T-cell (primary cell): Measurements from ENCODE around the gene ODC1. TPM values are rescaled to one million over a fixed set of nuclear protein-coding genes. Genes with fewer than 3 reads are reported as not detected.

Source experiments
- ATAC-seq, 4 experiments: fragments of 200-7000 bp in 3 of 4; fragments of 150-1000 bp in 1 of 4; cut with Tn5 transposase; replicated peaks in 1 of 4; 1 replicate in 3 of 4; 2 replicates in 1 of 4; pipeline ENCODE4 v1.10.0; 2021; ENCODE audit warnings: moderate library complexity in 3 of 4, mild to moderate bottlenecking in 2 of 4, moderate number of reproducible peaks in 1 of 4
- CTCF ChIA-PET, 2 donors: fragments of 300-600 bp; sonication (Branson Sonifier 250); formaldehyde crosslinking; loops; one replicate each; lab custom pipeline; 2022; ENCODE audit warnings: antibody characterized with exemption in 2 of 2; lab: Charles Lee
- POLR2A ChIA-PET, 2 donors: fragments of 300-600 bp; sonication (Branson Sonifier 250); formaldehyde crosslinking; loops; one replicate each; lab custom pipeline; 2022; ENCODE audit warnings: antibody characterized with exemption in 2 of 2; lab: Charles Lee
- DNase-seq, 35 experiments: peaks; one replicate each; pipeline versions ENCODE4 v3.0.0 to v3.0.0-alpha.2; 2013 to 2023
- H3K27ac ChIP-seq: one replicate; pipeline ENCODE4 v1.5.1; 2013; ENCODE audit warnings: low read length
- H3K27me3 ChIP-seq, 2 experiments: replicated peaks in 1 of 2; 1 replicate in 1 of 2; 2 replicates in 1 of 2; pipeline versions ENCODE4 v1.6.1 to v1.7.0; 2013; ENCODE audit warnings: low read length in 1 of 2, mixed read lengths in 1 of 2; ENCODE audit not compliant: control insufficient read depth in 2 of 2, insufficient read depth in 2 of 2; ENCODE audit errors: extremely low read depth in 1 of 2
- H3K36me3 ChIP-seq, 2 donors: 1 replicate in 1 of 2; 2 replicates in 1 of 2; pipeline versions ENCODE4 v1.6.1 to v1.7.0; 2013; ENCODE audit warnings: low read length in 1 of 2; ENCODE audit not compliant: control insufficient read depth in 2 of 2, insufficient read depth in 1 of 2; ENCODE audit errors: extremely low read depth in 1 of 2
- H3K4me1 ChIP-seq, 2 experiments: 1 replicate in 1 of 2; 2 replicates in 1 of 2; pipeline versions ENCODE4 v1.6.1 to v1.7.0; 2013; ENCODE audit warnings: low read length in 2 of 2, mixed read lengths in 1 of 2; ENCODE audit not compliant: insufficient read depth in 2 of 2, control insufficient read depth in 1 of 2; ENCODE audit errors: extremely low read depth in 1 of 2
- H3K4me3 ChIP-seq, 2 donors: 1 replicate in 1 of 2; 2 replicates in 1 of 2; pipeline versions ENCODE4 v1.5.1 to v1.7.0; 2013; ENCODE audit warnings: mild to moderate bottlenecking in 2 of 2, low read length in 1 of 2, moderate library complexity in 1 of 2; ENCODE audit not compliant: control insufficient read depth in 1 of 2; ENCODE audit errors: extremely low read depth in 1 of 2
- H3K9me3 ChIP-seq: 2 replicates; pipeline ENCODE4 v1.7.0; 2013
- H3K27ac Mint-ChIP-seq, 2 donors: one replicate each; pipeline ENCODE4 v1.8.0; 2020 to 2021; ENCODE audit warnings: mild to moderate bottlenecking in 2 of 2, mixed read lengths in 2 of 2
- H3K27me3 Mint-ChIP-seq, 2 donors: one replicate each; pipeline ENCODE4 v1.8.0; 2021 to 2022; ENCODE audit warnings: mixed read lengths in 2 of 2
- H3K36me3 Mint-ChIP-seq: one replicate; pipeline ENCODE4 v1.8.0; 2021; ENCODE audit warnings: mixed read lengths
- H3K4me1 Mint-ChIP-seq, 3 donors: one replicate each; pipeline ENCODE4 v1.8.0; 2020 to 2022; ENCODE audit warnings: mixed read lengths in 3 of 3, mild to moderate bottlenecking in 1 of 3
- H3K4me3 Mint-ChIP-seq, 3 donors: one replicate each; pipeline ENCODE4 v1.8.0; 2020 to 2022; ENCODE audit warnings: mild to moderate bottlenecking in 3 of 3, mixed read lengths in 3 of 3, moderate library complexity in 3 of 3
- H3K9me3 Mint-ChIP-seq, 3 donors: one replicate each; pipeline ENCODE4 v1.8.0; 2020 to 2022; ENCODE audit warnings: mixed read lengths in 3 of 3
- WGBS: methylation state at CpG from one replicate; pipeline ENCODE4 v1.1.5; 2013; ENCODE audit warnings: missing lambda C conversion rate; ENCODE audit not compliant: insufficient coverage; 5-methylcytosine and 5-hydroxymethylcytosine counted together
- total RNA-seq, 35 experiments: library from RNA in 6 of 35; stranded (reverse) in 6 of 35; fragments of 120-200 nt in 1 of 35; gene quantifications; one replicate each; pipeline versions ENCODE4 v1.2.1 to v1.2.4 and lab custom pipeline; 2013 to 2026

Gene ODC1
- total RNA-seq, 5 donors from 2014 or later (not counting 1 experiment from before 2014, with no cell fraction given) = 40.6 to 102 (median 53.3) TPM

DNA sequence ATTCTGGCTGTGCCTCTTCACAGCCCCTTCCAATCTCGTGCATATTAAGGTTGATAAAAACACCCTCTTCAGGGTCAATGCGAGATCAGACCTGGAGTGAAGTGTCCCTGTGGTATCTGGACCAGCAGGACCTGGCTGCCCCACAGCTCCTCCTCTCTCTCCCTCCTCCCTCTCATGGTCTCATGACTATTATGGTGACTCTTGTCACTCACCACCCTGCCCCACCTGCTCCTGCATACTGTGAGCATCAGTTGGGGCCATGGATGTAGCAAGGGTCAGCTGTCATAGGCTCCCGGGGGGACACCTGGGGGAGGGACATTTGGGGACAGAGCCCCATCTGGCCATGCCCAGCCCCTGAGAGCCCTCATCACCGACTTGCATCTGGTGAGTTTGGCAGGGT lies 50.2 kb downstream of the ODC1 start:
- Histone ChIP-seq H3K27ac (no peak overlapping the region), H3K36me3 (peaks cover 3 to 4% of the 10 kb centered on the region in 2 donors), H3K4me1 (peaks cover 8 to 51% of the 10 kb centered on the region in 2 experiments), H3K4me3 (no peak overlapping the region), H3K9me3 (no peaks in the 10 kb centered on the region), H3K27me3 (no peaks in the 10 kb centered on the region)
- Mint-ChIP-seq H3K36me3 (peaks cover 21% of the 10 kb centered on the region), H3K27ac (peak overlapping the region; percentile 32 to 40), H3K27me3 (no peaks in the 10 kb centered on the region), H3K4me1 (peaks cover 51 to 56% (median 54%) of the 10 kb centered on the region in 3 donors), H3K9me3 (no peaks in the 10 kb centered on the region), H3K4me3 (no peak overlapping the region)
- 80% methylated on average over 1 of the region's 4 CpGs for WGBS
- POLR2A ChIA-PET = interaction anchor here in 1 of 2 donors (0.9 kb wide), 1 partner anchor 15 kb away, joined by 3 read pairs; no protein-coding TSS in a partner anchor
- CTCF ChIA-PET = no interaction called here
- DNase-seq = no peak
- no peak for ATAC-seq

DNA sequence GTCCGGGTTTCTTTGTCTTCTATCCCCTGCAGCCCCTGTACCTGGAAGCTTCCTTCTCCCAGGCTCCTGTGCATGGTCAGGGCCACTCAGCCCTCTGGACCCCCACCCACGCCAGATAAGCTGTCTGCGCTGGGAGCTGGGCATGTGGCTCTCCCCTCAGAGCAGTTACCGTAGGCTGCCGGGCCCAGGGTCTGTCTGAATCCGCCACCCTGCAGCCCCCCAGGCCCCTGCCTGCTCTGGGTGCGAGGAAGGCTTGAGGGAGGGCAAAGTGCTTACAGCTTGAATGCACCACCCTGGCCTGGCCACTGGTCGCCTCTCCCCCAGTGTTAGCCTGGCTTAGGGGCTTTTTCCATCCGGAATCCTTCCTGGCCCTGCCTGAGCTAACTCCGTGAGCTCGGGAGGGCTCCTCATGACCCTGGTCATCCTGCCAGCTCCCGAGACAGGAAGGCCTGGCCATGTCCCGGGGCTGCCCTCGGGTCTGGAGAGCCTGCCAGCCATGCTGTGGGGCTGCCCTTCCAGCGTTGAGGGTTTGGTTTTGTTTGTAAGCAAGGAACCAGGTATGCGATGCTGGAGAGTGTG lies 50.7 kb downstream of the ODC1 start:
- Mint-ChIP-seq H3K36me3 (peaks cover 21% of the 10 kb centered on the region), H3K27ac (peak overlapping the region; percentile 40 to 43), H3K4me1 (peaks cover 51 to 59% (median 55%) of the 10 kb centered on the region in 3 donors), H3K4me3 (no peak overlapping the region), H3K9me3 (no peaks in the 10 kb centered on the region), H3K27me3 (no peaks in the 10 kb centered on the region)
- POLR2A ChIA-PET = interaction anchor here in 1 of 2 donors (0.9 kb wide), 1 partner anchor 15 kb away, joined by 3 read pairs; no protein-coding TSS in a partner anchor
- ATAC-seq = peak in 1 of 4 experiments; percentile 22
- CTCF ChIA-PET = no interaction called here
- Histone ChIP-seq H3K36me3 (peaks cover 3 to 4% of the 10 kb centered on the region in 2 donors), H3K9me3 (no peaks in the 10 kb centered on the region), H3K4me3 (no peak overlapping the region), H3K27me3 (no peaks in the 10 kb centered on the region), H3K27ac (no peak overlapping the region), H3K4me1 (peaks cover 8 to 54% of the 10 kb centered on the region in 2 experiments)
- 98% methylated on average over 14 of the region's 16 CpGs for WGBS
- DNase-seq = no peak

DNA sequence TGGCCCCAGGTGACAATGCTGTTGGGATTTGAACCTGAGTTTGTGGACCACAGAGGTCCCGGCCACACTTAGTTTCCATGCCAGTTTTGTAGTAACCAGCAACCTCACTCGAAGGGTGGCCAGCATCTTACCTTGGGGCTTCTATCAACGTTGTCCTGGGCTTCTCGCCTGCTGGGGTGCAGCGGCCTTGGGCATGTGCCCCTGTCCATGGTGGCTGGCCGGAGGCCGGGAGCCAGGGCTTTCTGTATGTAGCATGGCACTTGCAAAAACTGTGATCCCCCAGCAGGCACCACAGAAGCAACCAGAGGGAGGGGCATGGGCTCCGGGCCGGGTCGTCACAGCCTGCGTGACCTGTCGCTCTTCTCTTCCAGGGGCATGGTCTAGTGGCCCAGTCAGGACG lies 51.7 kb downstream of the ODC1 start:
- Histone ChIP-seq H3K4me1 (peaks cover 8 to 45% of the 10 kb centered on the region in 2 experiments), H3K9me3 (no peaks in the 10 kb centered on the region), H3K27ac (no peak overlapping the region), H3K4me3 (no peak overlapping the region), H3K27me3 (no peaks in the 10 kb centered on the region), H3K36me3 (peaks cover 3 to 4% of the 10 kb centered on the region in 2 donors)
- 89% methylated on average over 13 of the region's 13 CpGs for WGBS
- H3K4me1 Mint-ChIP-seq = peaks cover 52 to 59% (median 54%) of the 10 kb centered on the region in 3 donors
- H3K27ac Mint-ChIP-seq = peak overlapping the region in 1 of 2 donors; percentile 52
- ATAC-seq (no peak), DNase-seq (no peak)
- H3K27me3 Mint-ChIP-seq = no peaks in the 10 kb centered on the region
- ChIA-PET CTCF (no interaction called here), POLR2A (no interaction called here)
- no peak overlapping the region for H3K4me3 Mint-ChIP-seq
- H3K36me3 Mint-ChIP-seq = peaks cover 21% of the 10 kb centered on the region
- H3K9me3 Mint-ChIP-seq = no peaks in the 10 kb centered on the region

DNA sequence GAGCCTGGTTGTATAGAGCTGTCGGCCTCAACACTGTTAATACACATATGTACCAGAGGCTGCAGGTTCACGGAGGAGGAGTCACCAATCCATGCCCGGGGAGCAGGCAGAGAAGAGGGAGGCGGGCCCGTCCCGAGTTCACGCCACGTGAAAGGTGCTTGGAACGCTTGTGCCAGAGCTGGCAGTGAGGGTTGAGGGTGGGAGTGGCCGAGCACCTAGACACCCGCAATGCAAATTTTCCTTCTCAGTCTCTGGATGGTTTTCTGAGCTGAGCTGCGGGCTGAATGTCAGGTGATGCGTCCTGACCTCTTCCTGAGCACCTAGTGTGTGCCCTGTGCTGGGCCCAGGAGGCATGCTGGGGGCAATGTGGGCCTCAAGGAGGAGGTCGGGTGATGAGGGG lies 52.2 kb downstream of the ODC1 start:
- Mint-ChIP-seq H3K27me3 (no peaks in the 10 kb centered on the region), H3K4me3 (no peak overlapping the region), H3K36me3 (peaks cover 21% of the 10 kb centered on the region), H3K4me1 (peaks cover 50 to 59% (median 54%) of the 10 kb centered on the region in 3 donors), H3K9me3 (no peaks in the 10 kb centered on the region), H3K27ac (peak overlapping the region; percentile 52 to 69)
- CTCF ChIA-PET = no interaction called here
- Histone ChIP-seq H3K36me3 (peaks cover 3 to 4% of the 10 kb centered on the region in 2 donors), H3K4me3 (no peak overlapping the region), H3K27me3 (no peaks in the 10 kb centered on the region), H3K4me1 (peaks cover 3 to 42% of the 10 kb centered on the region in 2 experiments), H3K27ac (no peak overlapping the region), H3K9me3 (no peaks in the 10 kb centered on the region)
- POLR2A ChIA-PET = no interaction called here
- WGBS = 92% methylated on average over 7 of the region's 14 CpGs
- DNase-seq (no peak), ATAC-seq (no peak)

DNA sequence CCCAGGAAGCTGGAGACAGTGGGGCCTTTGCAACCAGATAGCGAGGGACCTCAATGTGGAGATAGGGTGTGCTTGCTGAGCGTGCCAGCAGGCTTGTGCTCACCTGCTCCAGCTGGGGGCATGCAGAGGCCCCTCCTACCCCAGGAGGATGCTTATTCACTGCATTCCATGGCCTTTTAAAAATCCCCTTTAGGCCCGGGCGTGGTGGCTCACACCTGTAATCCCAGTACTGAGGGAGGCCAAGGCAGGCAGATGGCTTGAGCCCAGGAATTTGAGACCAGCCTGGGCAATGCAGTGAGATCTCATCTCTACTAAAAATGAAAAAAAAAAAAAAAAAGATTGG lies 54.5 kb downstream of the ODC1 start:
- ATAC-seq = no peak
- Mint-ChIP-seq H3K27ac (peak overlapping the region in 1 of 2 donors; percentile 55), H3K36me3 (peaks cover 13% of the 10 kb centered on the region), H3K27me3 (no peaks in the 10 kb centered on the region), H3K9me3 (no peaks in the 10 kb centered on the region), H3K4me1 (peaks cover 60 to 64% (median 62%) of the 10 kb centered on the region in 3 donors), H3K4me3 (no peak overlapping the region)
- Histone ChIP-seq H3K4me3 (no peak overlapping the region), H3K27ac (no peak overlapping the region), H3K27me3 (no peaks in the 10 kb centered on the region), H3K4me1 (peaks cover 0 to 41% of the 10 kb centered on the region in 2 experiments), H3K36me3 (peaks cover 0 to 3% of the 10 kb centered on the region in 2 donors), H3K9me3 (no peaks in the 10 kb centered on the region)
- CTCF ChIA-PET = interaction anchor here in 1 of 2 donors (0.6 kb wide), 1 partner anchor 10 kb away, joined by 6 read pairs; no protein-coding TSS in a partner anchor
- 100% methylated on average over 2 of the region's 4 CpGs for WGBS
- DNase-seq = no peak
- POLR2A ChIA-PET = interaction anchor here (0.6 to 0.7 kb wide), 2 partner anchors 292 to 346 kb away, joined by 3 to 9 read pairs; no protein-coding TSS in a partner anchor

DNA sequence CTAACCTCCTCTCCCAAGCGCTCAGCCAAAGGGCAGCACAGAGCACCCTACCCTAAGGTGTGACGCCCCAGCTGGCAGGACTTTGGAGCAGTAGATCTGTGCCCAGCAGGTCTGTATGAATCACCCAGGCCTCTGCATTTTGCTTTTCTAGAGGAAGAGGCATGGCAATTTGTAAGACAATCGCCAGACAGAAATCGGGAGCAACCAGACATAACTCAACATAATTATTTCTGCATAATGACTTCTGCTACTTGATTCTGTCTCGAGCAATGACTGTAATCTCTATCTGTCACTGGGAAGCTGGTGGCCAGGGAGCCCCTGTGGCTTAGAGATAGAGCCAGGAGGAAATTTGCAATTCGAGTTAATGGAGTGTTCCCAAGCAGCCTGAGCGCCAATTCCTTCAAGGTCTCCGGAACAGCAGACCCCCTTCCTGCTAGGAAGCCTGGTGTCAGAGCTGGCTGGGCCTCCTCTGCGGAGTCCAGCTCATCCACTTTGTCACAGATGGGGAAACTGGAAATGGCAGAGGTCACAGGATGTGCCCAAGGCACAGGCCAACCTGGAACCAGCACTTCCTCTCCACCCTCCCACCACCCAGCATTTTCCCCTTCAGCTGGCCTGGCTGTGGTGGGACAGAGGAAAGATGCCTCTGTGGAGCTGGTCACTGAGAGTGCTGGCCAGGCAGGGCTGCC lies 55.0 kb downstream of the ODC1 start:
- Mint-ChIP-seq H3K4me3 (no peak overlapping the region), H3K4me1 (peaks cover 63 to 66% (median 64%) of the 10 kb centered on the region in 3 donors), H3K27ac (peak overlapping the region; percentile 46 to 54)

More for the DNA sequence above, 55.0 kb downstream of the ODC1 start:
- Histone ChIP-seq H3K27ac (no peak overlapping the region), H3K9me3 (no peaks in the 10 kb centered on the region), H3K36me3 (peaks cover 0 to 5% of the 10 kb centered on the region in 2 donors), H3K4me1 (peaks cover 0 to 42% of the 10 kb centered on the region in 2 experiments), H3K27me3 (no peaks in the 10 kb centered on the region), H3K4me3 (no peak overlapping the region)
- WGBS = 93% methylated on average over 3 of the region's 9 CpGs
- Mint-ChIP-seq H3K27me3 (no peaks in the 10 kb centered on the region), H3K36me3 (peaks cover 11% of the 10 kb centered on the region), H3K9me3 (no peaks in the 10 kb centered on the region)
- ChIA-PET CTCF (interaction anchor here (0.6 to 1.0 kb wide), 2 partner anchors 15 to 470 kb away, joined by 4 read pairs; no protein-coding TSS in a partner anchor), POLR2A (interaction anchor here in 1 of 2 donors (0.6 kb wide), 1 partner anchor 347 kb away, joined by 3 read pairs; no protein-coding TSS in a partner anchor)
- DNase-seq (no peak), ATAC-seq (no peak)
